Measurements from ENCODE around the gene ASMTL.

- no peak for TF ChIP-seq RNF219 (CRISPR knock-in tag; IDR thresholded peaks at IDR 0.05)
- TF ChIP-seq TCF12 (IDR thresholded peaks at IDR 0.05), result no peak
- no peak for TF ChIP-seq TCF12 (CRISPR knock-in tag; IDR thresholded peaks at IDR 0.05)
- TF ChIP-seq STAT6 (CRISPR knock-in tag; IDR thresholded peaks at IDR 0.05; ENCODE audit: borderline replicate concordance), result no peak
- TF ChIP-seq PLSCR1 (CRISPR knock-in tag; IDR thresholded peaks at IDR 0.05; ENCODE audit: borderline replicate concordance), result no peak
- no peak for TF ChIP-seq BCL3 (CRISPR knock-in tag; IDR thresholded peaks at IDR 0.05)
- no peak for TF ChIP-seq SRSF1 (optimal IDR thresholded peaks at IDR 0.05; ENCODE audit: low read depth, low read length)
- TF ChIP-seq HNRNPL (IDR thresholded peaks at IDR 0.05; ENCODE audit: low read depth, low read length), result no peak
- no peak for TF ChIP-seq MTA1 (CRISPR knock-in tag; IDR thresholded peaks at IDR 0.05; ENCODE audit: borderline replicate concordance)
- no peak for TF ChIP-seq POLR2A (IDR thresholded peaks at IDR 0.05; ENCODE audit: insufficient read depth in 1 of 2, low read depth in 2 of 2, low read length in 2 of 2)
- TF ChIP-seq EP300 (IDR thresholded peaks at IDR 0.05; ENCODE audit: low read depth in 2 of 2, low read length in 2 of 2), result no peak
- no peak for TF ChIP-seq EP300 (CRISPR knock-in tag; IDR thresholded peaks at IDR 0.05; ENCODE audit: borderline replicate concordance)
- no peak for TF ChIP-seq TP53 (CRISPR knock-in tag; conservative IDR thresholded peaks at IDR 0.05)
- TF ChIP-seq RFXANK (CRISPR knock-in tag; IDR thresholded peaks at IDR 0.05), result no peak
- TF ChIP-seq PHB2 (IDR thresholded peaks at IDR 0.05; ENCODE audit: partially characterized antibody), result no peak
These were observed 17.9 kb downstream of the ASMTL start for GRCh38 chrX:1434871-1435240.
